HEK293T (cell line): ENCODE results near the gene CLEC18A.

Experiments
- ELF4 ChIP-seq: fragments of 450-650 bp; IDR thresholded peaks from 2 replicates; pipeline ENCODE4 v1.6.1; 2017; ENCODE audit warnings: antibody characterized with exemption
- FOXA1 ChIP-seq: fragments of 450-650 bp; IDR thresholded peaks from 2 replicates; pipeline ENCODE4 v1.6.1; 2016; ENCODE audit warnings: mild to moderate bottlenecking
- FOXK2 ChIP-seq: fragments of 450-650 bp; IDR thresholded peaks from 2 replicates; pipeline ENCODE4 v1.6.1; 2016; ENCODE audit warnings: mild to moderate bottlenecking
- FOXM1 ChIP-seq: fragments of 450-650 bp; IDR thresholded peaks from 2 replicates; pipeline ENCODE4 v1.6.1; 2017; ENCODE audit warnings: mild to moderate bottlenecking, borderline replicate concordance
- HDGF ChIP-seq: fragments of 450-650 bp; IDR thresholded peaks from 2 replicates; pipeline ENCODE4 v1.6.1; 2017; ENCODE audit warnings: antibody characterized with exemption, borderline replicate concordance
- NFRKB ChIP-seq: fragments of 450-650 bp; IDR thresholded peaks from 2 replicates; pipeline ENCODE4 v1.6.1; 2016; ENCODE audit warnings: mild to moderate bottlenecking, moderate library complexity
- SP1 ChIP-seq: fragments of 450-650 bp; IDR thresholded peaks from 2 replicates; pipeline ENCODE4 v1.6.1; 2017
- TARDBP ChIP-seq: fragments of 450-650 bp; IDR thresholded peaks from 2 replicates; pipeline ENCODE4 v1.6.1; 2016
- ZNF384 ChIP-seq: fragments of 450-650 bp; IDR thresholded peaks from 2 replicates; pipeline ENCODE4 v1.6.1; 2016

DNA sequence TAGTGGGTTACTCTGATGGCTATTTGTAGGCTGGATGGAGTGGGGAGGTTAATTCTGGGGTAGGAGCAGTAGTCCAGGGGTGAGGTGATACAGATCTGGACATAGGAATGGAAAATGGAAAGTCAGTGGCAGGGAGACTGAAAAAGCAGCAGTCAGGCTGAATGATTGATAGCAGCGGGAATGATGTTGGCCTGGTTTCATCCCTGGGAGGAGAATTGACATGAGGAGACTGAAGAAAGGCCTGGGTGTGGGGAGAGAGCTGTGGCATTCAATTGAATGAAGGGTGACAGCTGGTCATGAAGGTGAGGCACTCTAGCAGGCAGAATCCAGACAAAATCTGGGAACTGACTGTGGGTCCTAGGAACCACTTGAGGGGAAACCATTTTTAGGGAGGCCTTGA lies 34.7 kb upstream of the CLEC18A start:
- TF ChIP-seq ELF4 (no peak), TARDBP (no peak), FOXA1 (no peak), HDGF (no peak), FOXM1 (no peak), ZNF384 (no peak), FOXK2 (no peak), NFRKB (no peak), SP1 (no peak)
